ENCODE results near the gene MLPH. TPM values are rescaled to one million over a fixed set of nuclear protein-coding genes. Genes with fewer than 3 reads are reported as not detected.

Gene MLPH
- total RNA-seq, result not detected

GRCh38 chr2:237486819-237487448 is at the start of gene MLPH:
TSS of gene MLPH (plus strand) at chr2:237487251. CDS start at chr2:237493427, 6,176 bp downstream.

GRCh38 chr2:237566401-237567235 is 79.6 kb downstream of the MLPH start, which contains the start of gene PRLH:
TSS of gene PRLH (plus strand) at chr2:237566574. CDS start at chr2:237566574, 0 bp downstream.

GRCh38 chr2:237590272-237591140 is 103.5 kb downstream of the MLPH start, which contains the start of gene RAB17:
TSS of gene RAB17 (minus strand) at chr2:237590734. CDS start at chr2:237586154, 4,580 bp downstream.

Small RNA genes lying within 50 kb of the gene (small RNA-seq; reads per million reads assigned to genes)
- not detected for gene MIR6811 (ENCODE audit: low replicate concordance)
- gene RNU6-1140P (ENCODE audit: low replicate concordance), result 0.09 reads per million

Other genes starting within 250 kb of the MLPH start
- gene COL6A3, start 73.1 kb upstream of the MLPH start, total RNA-seq, result 2.8 TPM
- not detected for gene PRLH, start 79.3 kb downstream of the MLPH start, total RNA-seq
- not detected for gene RAB17, start 103.5 kb downstream of the MLPH start, total RNA-seq
- 72.0 TPM for gene LRRFIP1, start 140.3 kb downstream of the MLPH start, total RNA-seq